ENCODE data around the gene ACOT11. TPM values are rescaled to one million over a fixed set of nuclear protein-coding genes. Genes with fewer than 3 reads are reported as not detected.

Gene ACOT11
- total RNA-seq, 1 donor from 2014 or later: 0.35 TPM

GRCh38 chr1:54559111-54559548 lies 11.1 kb downstream of the ACOT11 start:
- no peak for DNase-seq (ENCODE audit: extremely low spot score, unreplicated experiment)
- Mint-ChIP-seq H3K27ac (ENCODE audit: unreplicated experiment) (no peak overlapping the region), H3K9me3 (ENCODE audit: unreplicated experiment) (peaks cover 9% of the 10 kb centered on the region)

GRCh38 chr1:54559771-54560231 lies 11.8 kb downstream of the ACOT11 start:
- TF ChIP-seq, protein P1, sequence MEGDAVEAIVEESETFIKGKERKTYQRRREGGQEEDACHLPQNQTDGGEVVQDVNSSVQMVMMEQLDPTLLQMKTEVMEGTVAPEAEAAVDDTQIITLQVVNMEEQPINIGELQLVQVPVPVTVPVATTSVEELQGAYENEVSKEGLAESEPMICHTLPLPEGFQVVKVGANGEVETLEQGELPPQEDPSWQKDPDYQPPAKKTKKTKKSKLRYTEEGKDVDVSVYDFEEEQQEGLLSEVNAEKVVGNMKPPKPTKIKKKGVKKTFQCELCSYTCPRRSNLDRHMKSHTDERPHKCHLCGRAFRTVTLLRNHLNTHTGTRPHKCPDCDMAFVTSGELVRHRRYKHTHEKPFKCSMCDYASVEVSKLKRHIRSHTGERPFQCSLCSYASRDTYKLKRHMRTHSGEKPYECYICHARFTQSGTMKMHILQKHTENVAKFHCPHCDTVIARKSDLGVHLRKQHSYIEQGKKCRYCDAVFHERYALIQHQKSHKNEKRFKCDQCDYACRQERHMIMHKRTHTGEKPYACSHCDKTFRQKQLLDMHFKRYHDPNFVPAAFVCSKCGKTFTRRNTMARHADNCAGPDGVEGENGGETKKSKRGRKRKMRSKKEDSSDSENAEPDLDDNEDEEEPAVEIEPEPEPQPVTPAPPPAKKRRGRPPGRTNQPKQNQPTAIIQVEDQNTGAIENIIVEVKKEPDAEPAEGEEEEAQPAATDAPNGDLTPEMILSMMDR (IDR thresholded peaks at IDR 0.05): no peak
- DNase-seq (ENCODE audit: extremely low spot score, unreplicated experiment): no peak
- Mint-ChIP-seq H3K36me3 (ENCODE audit: unreplicated experiment) (no peaks in the 10 kb centered on the region), H3K27me3 (ENCODE audit: unreplicated experiment) (peaks cover 4% of the 10 kb centered on the region), H3K4me3 (ENCODE audit: unreplicated experiment) (no peak overlapping the region), H3K9me3 (ENCODE audit: unreplicated experiment) (peaks cover 9% of the 10 kb centered on the region), H3K27ac (ENCODE audit: unreplicated experiment) (no peak overlapping the region), H3K4me1 (ENCODE audit: unreplicated experiment) (no peaks in the 10 kb centered on the region)

More at GRCh38 chr1:54559111-54559548, 11.1 kb downstream of the ACOT11 start:
- no peaks in the 10 kb centered on the region for H3K36me3 Mint-ChIP-seq (ENCODE audit: unreplicated experiment)
- peaks cover 4% of the 10 kb centered on the region for H3K27me3 Mint-ChIP-seq (ENCODE audit: unreplicated experiment)
- no peak overlapping the region for H3K4me3 Mint-ChIP-seq (ENCODE audit: unreplicated experiment)
- TF ChIP-seq, protein P1 (IDR thresholded peaks at IDR 0.05): no peak
- no peaks in the 10 kb centered on the region for H3K4me1 Mint-ChIP-seq (ENCODE audit: unreplicated experiment)

- no peaks in the 10 kb centered on the region for H3K9me3 Mint-ChIP-seq (ENCODE audit: unreplicated experiment)
- TF ChIP-seq, protein P1 (IDR thresholded peaks at IDR 0.05): no peak
- no peak overlapping the region for H3K4me3 Mint-ChIP-seq (ENCODE audit: unreplicated experiment)
- no peaks in the 10 kb centered on the region for H3K27me3 Mint-ChIP-seq (ENCODE audit: unreplicated experiment)
- H3K27ac Mint-ChIP-seq (ENCODE audit: unreplicated experiment): no peak overlapping the region
- no peak for DNase-seq (ENCODE audit: extremely low spot score, unreplicated experiment)
- peaks cover 6% of the 10 kb centered on the region for H3K4me1 Mint-ChIP-seq (ENCODE audit: unreplicated experiment)
- H3K36me3 Mint-ChIP-seq (ENCODE audit: unreplicated experiment): no peaks in the 10 kb centered on the region
Observed at GRCh38 chr1:54564312-54565112, 16.5 kb downstream of the ACOT11 start.

- no peaks in the 10 kb centered on the region for H3K36me3 Mint-ChIP-seq (ENCODE audit: unreplicated experiment)
- peaks cover 11% of the 10 kb centered on the region for H3K4me1 Mint-ChIP-seq (ENCODE audit: unreplicated experiment)
- H3K4me3 Mint-ChIP-seq (ENCODE audit: unreplicated experiment): no peak overlapping the region
- H3K9me3 Mint-ChIP-seq (ENCODE audit: unreplicated experiment): no peaks in the 10 kb centered on the region
- no peaks in the 10 kb centered on the region for H3K27me3 Mint-ChIP-seq (ENCODE audit: unreplicated experiment)
- DNase-seq (ENCODE audit: extremely low spot score, unreplicated experiment): no peak
- H3K27ac Mint-ChIP-seq (ENCODE audit: unreplicated experiment): no peak overlapping the region
- TF ChIP-seq, protein P1 (IDR thresholded peaks at IDR 0.05): no peak
Observed at GRCh38 chr1:54565113-54565501, 17.1 kb downstream of the ACOT11 start.

DNA sequence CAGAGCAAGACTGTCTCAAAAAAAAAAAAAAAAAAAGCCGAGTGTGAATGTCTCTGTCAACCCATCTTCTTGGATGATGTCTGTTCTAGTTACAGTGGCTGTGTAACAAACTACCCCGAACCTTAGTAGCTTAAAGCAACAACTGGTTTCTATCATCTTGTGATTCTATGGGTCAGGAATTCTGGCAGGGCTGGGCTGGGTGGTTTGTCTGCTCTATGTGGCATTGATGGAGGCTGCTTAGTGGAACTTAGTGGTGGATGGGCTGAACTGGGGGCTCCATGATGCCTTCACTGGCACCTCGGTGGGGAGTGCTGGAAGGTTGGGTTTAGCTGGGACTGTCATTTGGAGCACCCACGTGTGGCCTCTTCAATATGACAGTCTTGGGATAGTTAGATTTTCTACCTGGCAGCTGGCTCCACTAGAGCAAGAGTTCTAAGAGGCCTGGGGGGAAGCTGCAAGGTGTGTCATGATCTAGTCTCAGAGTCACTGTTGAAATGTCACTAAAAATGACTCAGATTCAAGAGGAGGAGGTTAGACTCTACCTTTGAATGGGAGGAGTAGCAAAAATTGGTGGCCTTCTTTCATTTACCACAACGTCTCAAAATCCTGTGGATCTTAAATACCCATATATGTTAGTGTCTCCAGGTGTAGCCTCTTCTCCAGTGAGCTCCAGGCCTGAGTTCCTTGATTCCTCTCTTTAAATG lies 18.6 kb downstream of the ACOT11 start:
- no peak overlapping the region for H3K27ac Mint-ChIP-seq (ENCODE audit: unreplicated experiment)
- no peak for DNase-seq (ENCODE audit: extremely low spot score, unreplicated experiment)
- H3K36me3 Mint-ChIP-seq (ENCODE audit: unreplicated experiment): no peaks in the 10 kb centered on the region
- no peaks in the 10 kb centered on the region for H3K9me3 Mint-ChIP-seq (ENCODE audit: unreplicated experiment)
- H3K27me3 Mint-ChIP-seq (ENCODE audit: unreplicated experiment): no peaks in the 10 kb centered on the region
- H3K4me3 Mint-ChIP-seq (ENCODE audit: unreplicated experiment): no peak overlapping the region
- peaks cover 22% of the 10 kb centered on the region for H3K4me1 Mint-ChIP-seq (ENCODE audit: unreplicated experiment)
- TF ChIP-seq, protein P1 (IDR thresholded peaks at IDR 0.05): no peak

All from osteocyte (in vitro differentiated cells).